HCT116 (cell line): ENCODE results near the gene CRB3. TPM values are rescaled to one million over a fixed set of nuclear protein-coding genes. Genes with fewer than 3 reads are reported as not detected.

Experiments
- ATAC-seq: fragments of 200-7000 bp; cut with Tn5 transposase; 2 replicates; pipeline ENCODE4 v1.9.1; 2020; ENCODE audit warnings: mild to moderate bottlenecking, moderate library complexity
- BruUV-seq: library from RNA; stranded (reverse); fragments of 400-500 nt; replicated peaks from 2 replicates; lab custom pipeline; 2021; lab: Mats Ljungman, UMichigan
- CTCF ChIA-PET: fragments of 300-600 bp; sonication (Branson Sonifier 250); formaldehyde crosslinking; loops from one replicate; lab custom pipeline; 2021; ENCODE audit warnings: antibody characterized with exemption; lab: Charles Lee
- POLR2A ChIA-PET: fragments of 300-600, 350-600 bp; sonication (Branson Sonifier 250); formaldehyde crosslinking; loops from one replicate; lab custom pipeline; 2021; ENCODE audit warnings: antibody characterized with exemption; lab: Charles Lee
- RAD21 ChIA-PET, 2 experiments: fragments of 300-600 bp; sonication (Branson Sonifier 250); formaldehyde crosslinking; loops; one replicate each; lab custom pipeline; 2023; ENCODE audit warnings: low total read pairs in 2 of 2; ENCODE audit not compliant: uncharacterized antibody in 2 of 2, unreplicated experiment in 2 of 2, low non-redundant PET in 1 of 2; lab: Charles Lee
- DNase-seq: peaks from one replicate; pipeline ENCODE4 v3.0.0-alpha.2; 2010; ENCODE audit warnings: low read depth, low spot score
- H2AFZ ChIP-seq: fragments of 200-600 bp; shearing (Covaris generic), sonication (generic); 2 replicates; pipeline ENCODE4 v1.6.1; 2017; ENCODE audit warnings: low read depth, mixed run types, mixed read lengths, antibody characterized with exemption, low read length; ENCODE audit not compliant: poor library complexity, severe bottlenecking
- H3K27ac ChIP-seq: 2 replicates; pipeline ENCODE4 v1.5.1; 2012; ENCODE audit warnings: low read depth, low read length
- H3K27me3 ChIP-seq: fragments of 200-600 bp; sonication (generic); 2 replicates; pipeline ENCODE4 v1.6.1; 2016; ENCODE audit warnings: mixed run types, low read length, mixed read lengths; ENCODE audit not compliant: insufficient read depth
- H3K36me3 ChIP-seq, 2 experiments: fragments of 200-500 bp in 1 of 2; fragments of 200-600 bp in 1 of 2; sonication (Bioruptor generic) in 1 of 2; sonication (generic) in 1 of 2; 2 replicates each; pipeline versions ENCODE4 v1.5.1 to v1.6.1; 2014 to 2016; ENCODE audit warnings: low read length in 2 of 2, inconsistent platforms in 1 of 2, mixed read lengths in 1 of 2, mixed run types in 1 of 2; ENCODE audit not compliant: insufficient read depth in 2 of 2, control insufficient read depth in 1 of 2
- H3K4me1 ChIP-seq, 2 experiments: fragments of 200-600 bp in 1 of 2; sonication (generic) in 1 of 2; 2 replicates each; pipeline versions ENCODE4 v1.5.1 to v1.6.1; 2012 to 2017; ENCODE audit warnings: low read length in 2 of 2, inconsistent platforms in 1 of 2, mild to moderate bottlenecking in 1 of 2, mixed read lengths in 1 of 2, mixed run types in 1 of 2, moderate library complexity in 1 of 2; ENCODE audit not compliant: insufficient read depth in 2 of 2, control insufficient read depth in 1 of 2
- H3K4me2 ChIP-seq: fragments of 200-600 bp; sonication (generic); 2 replicates; pipeline ENCODE4 v1.6.1; 2017; ENCODE audit warnings: mixed run types, low read length, mixed read lengths
- H3K4me3 ChIP-seq, 2 experiments: fragments of 200-600 bp in 1 of 2; sonication (generic) in 1 of 2; replicated peaks in 1 of 2; 2 replicates each; pipeline ENCODE4 v1.5.1; 2011 to 2016; ENCODE audit warnings: low read length in 2 of 2, control low read depth in 1 of 2, low read depth in 1 of 2, mild to moderate bottlenecking in 1 of 2, mixed read lengths in 1 of 2, mixed run types in 1 of 2
- H3K79me2 ChIP-seq: fragments of 200-600 bp; sonication (generic); 2 replicates; pipeline ENCODE4 v1.6.1; 2017; ENCODE audit warnings: mild to moderate bottlenecking, mixed run types, low read length, moderate library complexity, mixed read lengths; ENCODE audit not compliant: insufficient read depth
- H3K9ac ChIP-seq: fragments of 200-600 bp; sonication (generic); 2 replicates; pipeline ENCODE4 v1.6.1; 2016; ENCODE audit warnings: low read length, mixed read lengths
- H3K9me2 ChIP-seq: fragments of 200-600 bp; sonication (generic), shearing (Covaris generic); 2 replicates; pipeline ENCODE4 v1.6.1; 2017; ENCODE audit warnings: mixed run types, mild to moderate bottlenecking, moderate library complexity; ENCODE audit not compliant: insufficient read depth
- H3K9me3 ChIP-seq, 2 experiments: fragments of 200-500 bp in 1 of 2; fragments of 200-600 bp in 1 of 2; sonication (Bioruptor generic) in 1 of 2; sonication (generic) in 1 of 2; 2 replicates each; pipeline ENCODE4 v1.6.1; 2014 to 2017; ENCODE audit warnings: low read length in 2 of 2, mixed read lengths in 2 of 2, inconsistent platforms in 1 of 2, low read depth in 1 of 2, mild to moderate bottlenecking in 1 of 2, mixed run types in 1 of 2, moderate library complexity in 1 of 2; ENCODE audit not compliant: control insufficient read depth in 1 of 2, insufficient read depth in 1 of 2
- H4K20me1 ChIP-seq: fragments of 200-600 bp; sonication (generic), shearing (Covaris generic); 2 replicates; pipeline ENCODE4 v1.6.1; 2017; ENCODE audit warnings: mixed run types, mild to moderate bottlenecking, moderate library complexity; ENCODE audit not compliant: insufficient read depth
- EGR1 ChIP-seq: IDR thresholded peaks from 2 replicates; pipeline ENCODE4 v1.6.1; 2012; ENCODE audit warnings: low read depth
- JUND ChIP-seq: IDR thresholded peaks from 2 replicates; pipeline ENCODE4 v1.6.1; 2012
- SP1 ChIP-seq: IDR thresholded peaks from 2 replicates; pipeline ENCODE4 v1.6.1; 2012; ENCODE audit warnings: low read depth
- SRF ChIP-seq: IDR thresholded peaks from 2 replicates; pipeline ENCODE4 v1.6.1; 2012; ENCODE audit warnings: low read depth
- ZNF274 ChIP-seq: fragments of 200-500 bp; sonication (Bioruptor generic); IDR thresholded peaks from 2 replicates; pipeline ENCODE4 v1.6.1; 2014; ENCODE audit warnings: mild to moderate bottlenecking, low read depth, low read length, inconsistent platforms
- intact Hi-C: fragments of 100-400 bp; cut with micrococcal nuclease; formaldehyde crosslinking; loops from 2 replicates; pipeline ENCODE4 v1.10.0; 2022
- total RNA-seq: library from RNA; stranded (reverse); gene quantifications from one replicate; pipeline ENCODE4 v1.2.1, GENCODE V29; 2021; ENCODE audit not compliant: unreplicated experiment
- TF ChIP-seq, protein P1 (sequence below): IDR thresholded peaks from 2 replicates; pipeline ENCODE4 v1.6.1; 2012; ENCODE audit warnings: low read depth
- TF ChIP-seq, protein P2 (sequence below): IDR thresholded peaks from 2 replicates; pipeline ENCODE4 v1.6.1; 2012
- TF ChIP-seq, protein P3 (sequence below): IDR thresholded peaks from 2 replicates; pipeline ENCODE4 v1.6.1; 2011; ENCODE audit warnings: mild to moderate bottlenecking, low read length, moderate library complexity; ENCODE audit not compliant: insufficient replicate concordance; ENCODE audit errors: extremely low read depth

CRB3 gene
- total RNA-seq, 1 experiment from 2014 or later: 40.5 TPM

DNA sequence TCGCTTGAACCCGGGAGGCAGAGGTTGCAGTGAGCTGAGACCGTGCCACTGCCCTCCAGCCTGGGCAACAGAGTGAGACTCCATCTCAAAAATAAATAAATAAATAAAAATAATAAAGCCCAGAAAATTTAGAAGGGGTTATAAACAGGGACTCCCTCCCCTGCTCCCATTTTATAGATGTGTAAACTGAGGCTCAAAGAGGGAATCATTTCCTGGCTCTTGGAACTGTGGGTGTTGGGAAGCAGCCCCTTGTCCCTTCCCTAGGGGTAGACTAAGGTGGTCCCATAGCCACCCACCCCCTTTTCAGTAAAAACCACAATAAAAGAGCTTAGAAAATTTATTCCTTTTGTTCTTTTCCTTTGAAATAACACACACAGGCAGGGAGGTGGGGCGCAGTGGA lies 24.3 kb upstream of the CRB3 start:
- Histone ChIP-seq H3K79me2 (no peaks in the 10 kb centered on the region), H3K9me2 (no peaks in the 10 kb centered on the region), H3K4me3 (no peak overlapping the region), H3K27me3 (no peaks in the 10 kb centered on the region), H3K4me1 (no peaks in the 10 kb centered on the region), H3K4me2 (no peak overlapping the region), H3K27ac (no peak overlapping the region), H2AFZ (no peak overlapping the region), H3K9me3 (no peaks in the 10 kb centered on the region), H3K36me3 (no peaks in the 10 kb centered on the region), H4K20me1 (no peaks in the 10 kb centered on the region), H3K9ac (no peak overlapping the region)
- no TSS peak for BruUV-seq
- ATAC-seq (no peak), DNase-seq (no peak)
- ChIA-PET RAD21 (no interaction called here), POLR2A (no interaction called here), CTCF (no interaction called here)
- intact Hi-C loops: no loop called here
- no peak for TF ChIP-seq SRF
- no peak for TF ChIP-seq JUND
- TF ChIP-seq SP1: no peak
- TF ChIP-seq ZNF274: no peak
- TF ChIP-seq, protein P1, sequence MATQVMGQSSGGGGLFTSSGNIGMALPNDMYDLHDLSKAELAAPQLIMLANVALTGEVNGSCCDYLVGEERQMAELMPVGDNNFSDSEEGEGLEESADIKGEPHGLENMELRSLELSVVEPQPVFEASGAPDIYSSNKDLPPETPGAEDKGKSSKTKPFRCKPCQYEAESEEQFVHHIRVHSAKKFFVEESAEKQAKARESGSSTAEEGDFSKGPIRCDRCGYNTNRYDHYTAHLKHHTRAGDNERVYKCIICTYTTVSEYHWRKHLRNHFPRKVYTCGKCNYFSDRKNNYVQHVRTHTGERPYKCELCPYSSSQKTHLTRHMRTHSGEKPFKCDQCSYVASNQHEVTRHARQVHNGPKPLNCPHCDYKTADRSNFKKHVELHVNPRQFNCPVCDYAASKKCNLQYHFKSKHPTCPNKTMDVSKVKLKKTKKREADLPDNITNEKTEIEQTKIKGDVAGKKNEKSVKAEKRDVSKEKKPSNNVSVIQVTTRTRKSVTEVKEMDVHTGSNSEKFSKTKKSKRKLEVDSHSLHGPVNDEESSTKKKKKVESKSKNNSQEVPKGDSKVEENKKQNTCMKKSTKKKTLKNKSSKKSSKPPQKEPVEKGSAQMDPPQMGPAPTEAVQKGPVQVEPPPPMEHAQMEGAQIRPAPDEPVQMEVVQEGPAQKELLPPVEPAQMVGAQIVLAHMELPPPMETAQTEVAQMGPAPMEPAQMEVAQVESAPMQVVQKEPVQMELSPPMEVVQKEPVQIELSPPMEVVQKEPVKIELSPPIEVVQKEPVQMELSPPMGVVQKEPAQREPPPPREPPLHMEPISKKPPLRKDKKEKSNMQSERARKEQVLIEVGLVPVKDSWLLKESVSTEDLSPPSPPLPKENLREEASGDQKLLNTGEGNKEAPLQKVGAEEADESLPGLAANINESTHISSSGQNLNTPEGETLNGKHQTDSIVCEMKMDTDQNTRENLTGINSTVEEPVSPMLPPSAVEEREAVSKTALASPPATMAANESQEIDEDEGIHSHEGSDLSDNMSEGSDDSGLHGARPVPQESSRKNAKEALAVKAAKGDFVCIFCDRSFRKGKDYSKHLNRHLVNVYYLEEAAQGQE: no peak
- TF ChIP-seq, protein P2, sequence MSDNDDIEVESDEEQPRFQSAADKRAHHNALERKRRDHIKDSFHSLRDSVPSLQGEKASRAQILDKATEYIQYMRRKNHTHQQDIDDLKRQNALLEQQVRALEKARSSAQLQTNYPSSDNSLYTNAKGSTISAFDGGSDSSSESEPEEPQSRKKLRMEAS: no peak
- no peak for TF ChIP-seq EGR1
- TF ChIP-seq, protein P3, sequence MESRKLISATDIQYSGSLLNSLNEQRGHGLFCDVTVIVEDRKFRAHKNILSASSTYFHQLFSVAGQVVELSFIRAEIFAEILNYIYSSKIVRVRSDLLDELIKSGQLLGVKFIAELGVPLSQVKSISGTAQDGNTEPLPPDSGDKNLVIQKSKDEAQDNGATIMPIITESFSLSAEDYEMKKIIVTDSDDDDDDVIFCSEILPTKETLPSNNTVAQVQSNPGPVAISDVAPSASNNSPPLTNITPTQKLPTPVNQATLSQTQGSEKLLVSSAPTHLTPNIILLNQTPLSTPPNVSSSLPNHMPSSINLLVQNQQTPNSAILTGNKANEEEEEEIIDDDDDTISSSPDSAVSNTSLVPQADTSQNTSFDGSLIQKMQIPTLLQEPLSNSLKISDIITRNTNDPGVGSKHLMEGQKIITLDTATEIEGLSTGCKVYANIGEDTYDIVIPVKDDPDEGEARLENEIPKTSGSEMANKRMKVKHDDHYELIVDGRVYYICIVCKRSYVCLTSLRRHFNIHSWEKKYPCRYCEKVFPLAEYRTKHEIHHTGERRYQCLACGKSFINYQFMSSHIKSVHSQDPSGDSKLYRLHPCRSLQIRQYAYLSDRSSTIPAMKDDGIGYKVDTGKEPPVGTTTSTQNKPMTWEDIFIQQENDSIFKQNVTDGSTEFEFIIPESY: no peak
